ENCODE measurements around the gene ACAP3. TPM values are rescaled to one million over a fixed set of nuclear protein-coding genes. Genes with fewer than 3 reads are reported as not detected.
A peak's percentile ranks its signal among the peaks of the same experiment; 100 is the strongest.

ACAP3 gene
- polyA plus RNA-seq, 2 of the 4 experiments (the other 2 are of a cell fraction) = 6.6 to 24.2 TPM

DNA sequence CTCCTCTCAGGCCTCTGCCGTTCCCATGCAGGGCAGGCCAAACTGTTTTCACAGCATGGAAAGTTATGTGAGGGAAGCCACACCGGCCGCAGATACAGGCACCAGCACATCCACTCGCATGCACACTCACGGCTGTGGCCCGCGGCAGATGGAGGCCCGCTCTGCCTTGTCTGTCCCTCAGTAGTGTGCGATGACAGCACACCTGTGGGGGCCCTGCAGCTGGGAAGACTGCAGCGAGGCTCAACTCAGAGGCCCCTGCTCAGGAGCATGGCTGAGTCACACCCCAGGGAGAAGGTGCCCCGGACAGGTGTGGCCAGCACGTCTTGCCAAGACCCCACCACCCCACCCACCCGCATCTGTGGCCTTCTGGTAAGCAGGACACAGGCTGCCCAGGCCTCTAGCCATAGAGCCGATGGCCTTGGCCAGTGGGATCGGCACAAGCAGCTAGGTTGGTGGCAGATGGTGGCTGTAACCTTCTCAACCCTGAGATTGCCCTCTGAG, 32.7 kb downstream of the ACAP3 start (continued):
- TF ChIP-seq RNF2 (IDR thresholded peaks at IDR 0.05; ENCODE audit: borderline replicate concordance, low read depth) (no peak), RFX5 (IDR thresholded peaks at IDR 0.05) (no peak), CHD4 (IDR thresholded peaks at IDR 0.05; ENCODE audit: borderline replicate concordance) (no peak)
- TF ChIP-seq, protein P1, sequence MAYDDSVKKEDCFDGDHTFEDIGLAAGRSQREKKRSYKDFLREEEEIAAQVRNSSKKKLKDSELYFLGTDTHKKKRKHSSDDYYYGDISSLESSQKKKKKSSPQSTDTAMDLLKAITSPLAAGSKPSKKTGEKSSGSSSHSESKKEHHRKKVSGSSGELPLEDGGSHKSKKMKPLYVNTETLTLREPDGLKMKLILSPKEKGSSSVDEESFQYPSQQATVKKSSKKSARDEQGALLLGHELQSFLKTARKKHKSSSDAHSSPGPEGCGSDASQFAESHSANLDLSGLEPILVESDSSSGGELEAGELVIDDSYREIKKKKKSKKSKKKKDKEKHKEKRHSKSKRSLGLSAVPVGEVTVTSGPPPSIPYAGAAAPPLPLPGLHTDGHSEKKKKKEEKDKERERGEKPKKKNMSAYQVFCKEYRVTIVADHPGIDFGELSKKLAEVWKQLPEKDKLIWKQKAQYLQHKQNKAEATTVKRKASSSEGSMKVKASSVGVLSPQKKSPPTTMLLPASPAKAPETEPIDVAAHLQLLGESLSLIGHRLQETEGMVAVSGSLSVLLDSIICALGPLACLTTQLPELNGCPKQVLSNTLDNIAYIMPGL (CRISPR knock-in tag; IDR thresholded peaks at IDR 0.05; ENCODE audit: borderline replicate concordance) = no peak

DNA sequence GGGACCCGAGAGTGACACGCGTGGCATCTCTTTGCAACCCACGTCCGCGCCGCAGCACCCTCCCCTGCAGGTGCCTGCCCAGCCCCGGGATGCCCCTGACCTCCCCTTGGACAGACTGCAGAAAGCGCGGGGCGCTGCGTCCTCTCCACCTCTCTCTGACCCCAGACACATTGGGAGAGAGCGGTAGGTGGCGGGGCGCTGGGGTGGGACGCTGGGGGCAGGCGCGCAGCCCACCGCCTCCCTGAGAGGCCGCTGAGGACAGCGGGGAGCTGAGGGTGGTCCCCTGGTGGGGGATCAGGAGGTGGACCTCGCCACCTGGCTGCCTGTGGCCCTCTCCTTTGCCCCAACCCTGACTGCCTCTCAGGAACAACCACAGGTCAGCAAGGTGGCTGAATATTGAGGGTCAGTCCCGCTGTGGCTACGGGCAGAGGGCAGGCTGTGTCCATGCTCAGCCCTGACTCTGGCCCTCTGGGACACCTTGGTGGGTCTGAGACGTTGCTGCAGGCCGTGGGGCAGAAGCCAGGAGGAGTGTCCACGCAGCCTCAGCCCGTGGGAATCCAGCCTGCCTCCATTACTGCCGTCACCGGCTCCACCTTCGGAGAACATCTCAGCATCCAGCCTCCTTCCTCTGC, 33.3 kb downstream of the ACAP3 start:
- POLR2A ChIA-PET = no interaction called here
- Histone ChIP-seq H3K4me2 (peak overlapping the region; percentile 88), H3K27ac (peak overlapping the region; percentile 95 to 99), H3K4me3 (peak overlapping the region; percentile 99), H3K9me3 (no peaks in the 10 kb centered on the region), H3K4me1 (peaks cover 17% of the 10 kb centered on the region)
- TF ChIP-seq EHF (CRISPR knock-in tag; IDR thresholded peaks at IDR 0.05) (no peak), RCOR1 (IDR thresholded peaks at IDR 0.05; ENCODE audit: low read depth, low read length) (no peak), KDM1A (IDR thresholded peaks at IDR 0.05; ENCODE audit: low read depth) (no peak), RNF2 (IDR thresholded peaks at IDR 0.05; ENCODE audit: borderline replicate concordance, low read depth) (no peak)
- CTCF ChIA-PET = interaction anchor here (1.0 kb wide), 1 partner anchor 16 kb away, joined by 3 read pairs; no protein-coding TSS in a partner anchor
- WGBS (ENCODE audit: missing lambda C conversion rate) = 55% methylated on average over 15 of the region's 31 CpGs
- FAIRE-seq (no peak), ATAC-seq (peak in 1 of 2 experiments; percentile 61; a peak in 5 of 6 replicates), DNase-seq (ENCODE audit: low read depth in 1 of 2, low spot score in 1 of 2) (no peak)

DNA sequence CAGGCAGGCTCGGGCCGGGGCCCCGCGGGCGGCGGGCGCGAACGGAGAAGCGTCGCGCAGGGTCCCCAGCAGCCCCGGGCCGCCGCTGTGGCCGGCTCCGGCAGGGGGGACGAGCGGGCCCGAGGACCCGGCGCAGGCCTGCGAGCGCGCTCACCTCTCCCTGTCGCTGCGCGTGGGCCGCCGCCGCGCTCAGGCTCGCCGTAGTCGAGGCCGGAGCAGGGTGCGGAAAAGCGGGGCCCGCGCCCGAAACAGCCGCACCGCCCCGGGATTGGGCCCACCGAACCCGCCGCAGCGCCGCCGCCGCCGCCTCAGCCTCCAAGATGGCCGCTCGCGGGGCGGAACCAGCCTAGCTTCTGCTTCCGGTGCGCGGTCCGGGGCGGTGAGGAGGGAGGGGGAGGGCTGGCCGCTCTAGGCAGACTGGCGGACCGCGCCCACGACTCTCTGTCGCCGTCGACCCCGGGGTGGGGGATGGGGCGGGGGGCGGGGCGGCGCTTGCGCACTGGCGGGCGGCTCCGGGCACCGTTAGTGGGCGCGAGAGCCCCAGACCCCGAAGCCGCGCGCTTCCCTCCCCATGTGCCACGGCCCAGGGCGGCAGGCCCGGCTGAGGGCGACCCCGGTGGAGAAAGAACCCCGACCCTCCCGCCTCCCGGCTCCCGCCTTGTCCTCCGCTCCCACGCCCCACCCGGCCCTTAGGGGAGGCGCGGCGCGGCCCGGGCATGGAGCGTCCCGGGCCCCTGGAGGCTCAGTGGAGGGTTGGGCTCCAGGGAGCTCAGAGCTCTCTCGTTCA, 34.0 kb downstream of the ACAP3 start, which contains the start of gene UBE2J2:
TSS of gene UBE2J2 (minus strand) at position 343 of the 787 bp plus-strand sequence. CDS start 5,862 bp downstream, outside the sequence.
- peaks cover 17% of the 10 kb centered on the region for H3K4me1 ChIP-seq
- H3K27ac ChIP-seq = peak within 1 kb of the TSS; percentile 95 to 99
- WGBS (ENCODE audit: missing lambda C conversion rate) = no CpG with 5 or more reads among the region's 105 CpGs
- CTCF ChIA-PET = interaction anchor here (0.6 to 1.0 kb wide), 2 partner anchors 17 to 78 kb away, joined by 3 read pairs; no protein-coding TSS in a partner anchor
- peak within 1 kb of the TSS; percentile 99 for H3K4me3 ChIP-seq
- no peaks in the 10 kb centered on the region for H3K9me3 ChIP-seq
- DNase-seq (ENCODE audit: low read depth in 1 of 2, low spot score in 1 of 2) = peak; percentile 75 to 93
- peak; percentile 94 to 95 for ATAC-seq
- POLR2A ChIA-PET = interaction anchor here (0.6 to 0.7 kb wide), 2 partner anchors 8 to 16 kb away, joined by 3 to 5 read pairs; no protein-coding TSS in a partner anchor
- peak within 1 kb of the TSS; percentile 93 for H3K4me2 ChIP-seq
- no peak for FAIRE-seq
- TF ChIP-seq RFX5 (IDR thresholded peaks at IDR 0.05) (no peak), MYC (IDR thresholded peaks at IDR 0.05; ENCODE audit: borderline replicate concordance, low read length) (no peak), EHMT2 (IDR thresholded peaks at IDR 0.05; ENCODE audit: low read depth) (no peak), KDM1A (IDR thresholded peaks at IDR 0.05; ENCODE audit: low read depth) (no peak), NR3C1 (IDR thresholded peaks at IDR 0.05) (no peak), CHD2 (IDR thresholded peaks at IDR 0.05; ENCODE audit: low read length, partially characterized antibody) (peak; percentile 38), JUN (IDR thresholded peaks at IDR 0.05) (peak; percentile 24 to 82; a peak in 3 of 5 replicates), HOXB5 (CRISPR knock-in tag; IDR thresholded peaks at IDR 0.05) (no peak), CBX2 (IDR thresholded peaks at IDR 0.05; ENCODE audit: borderline replicate concordance, low read depth) (no peak), POLR2A (IDR thresholded peaks at IDR 0.05; ENCODE audit: low read length) (peak; percentile 65), RAD21 (conservative IDR thresholded peaks at IDR 0.05 in 1 of 2, IDR thresholded peaks at IDR 0.05 in 1 of 2) (no peak; a peak in 1 of 5 replicates), ZFP36 (IDR thresholded peaks at IDR 0.05; ENCODE audit: borderline replicate concordance, partially characterized antibody) (no peak), PHF8 (IDR thresholded peaks at IDR 0.05; ENCODE audit: borderline replicate concordance, low read depth) (no peak; the same call in 1 of the 2 replicates), EHF (CRISPR knock-in tag; IDR thresholded peaks at IDR 0.05) (no peak), RNF2 (IDR thresholded peaks at IDR 0.05; ENCODE audit: borderline replicate concordance, low read depth) (no peak), HDAC2 (IDR thresholded peaks at IDR 0.05) (no peak), MAZ (IDR thresholded peaks at IDR 0.05; ENCODE audit: borderline replicate concordance, low read depth, low read length) (no peak), GATA3 (IDR thresholded peaks at IDR 0.05; ENCODE audit: borderline replicate concordance) (no peak), TP53 (CRISPR knock-in tag; IDR thresholded peaks at IDR 0.05) (no peak)
- TF ChIP-seq, protein P2, sequence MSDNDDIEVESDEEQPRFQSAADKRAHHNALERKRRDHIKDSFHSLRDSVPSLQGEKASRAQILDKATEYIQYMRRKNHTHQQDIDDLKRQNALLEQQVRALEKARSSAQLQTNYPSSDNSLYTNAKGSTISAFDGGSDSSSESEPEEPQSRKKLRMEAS (IDR thresholded peaks at IDR 0.05) = peak; percentile 36; the same call in 1 of the 2 replicates
- TF ChIP-seq, protein P3, sequence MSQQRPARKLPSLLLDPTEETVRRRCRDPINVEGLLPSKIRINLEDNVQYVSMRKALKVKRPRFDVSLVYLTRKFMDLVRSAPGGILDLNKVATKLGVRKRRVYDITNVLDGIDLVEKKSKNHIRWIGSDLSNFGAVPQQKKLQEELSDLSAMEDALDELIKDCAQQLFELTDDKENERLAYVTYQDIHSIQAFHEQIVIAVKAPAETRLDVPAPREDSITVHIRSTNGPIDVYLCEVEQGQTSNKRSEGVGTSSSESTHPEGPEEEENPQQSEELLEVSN (IDR thresholded peaks at IDR 0.05; ENCODE audit: borderline replicate concordance, low read depth) = peak; percentile 38; the same call in 1 of the 2 replicates
- TF ChIP-seq, protein P4, sequence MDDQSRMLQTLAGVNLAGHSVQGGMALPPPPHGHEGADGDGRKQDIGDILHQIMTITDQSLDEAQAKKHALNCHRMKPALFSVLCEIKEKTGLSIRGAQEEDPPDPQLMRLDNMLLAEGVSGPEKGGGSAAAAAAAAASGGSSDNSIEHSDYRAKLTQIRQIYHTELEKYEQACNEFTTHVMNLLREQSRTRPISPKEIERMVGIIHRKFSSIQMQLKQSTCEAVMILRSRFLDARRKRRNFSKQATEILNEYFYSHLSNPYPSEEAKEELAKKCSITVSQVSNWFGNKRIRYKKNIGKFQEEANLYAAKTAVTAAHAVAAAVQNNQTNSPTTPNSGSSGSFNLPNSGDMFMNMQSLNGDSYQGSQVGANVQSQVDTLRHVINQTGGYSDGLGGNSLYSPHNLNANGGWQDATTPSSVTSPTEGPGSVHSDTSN (IDR thresholded peaks at IDR 0.05) = no peak
- TF ChIP-seq, protein P5, sequence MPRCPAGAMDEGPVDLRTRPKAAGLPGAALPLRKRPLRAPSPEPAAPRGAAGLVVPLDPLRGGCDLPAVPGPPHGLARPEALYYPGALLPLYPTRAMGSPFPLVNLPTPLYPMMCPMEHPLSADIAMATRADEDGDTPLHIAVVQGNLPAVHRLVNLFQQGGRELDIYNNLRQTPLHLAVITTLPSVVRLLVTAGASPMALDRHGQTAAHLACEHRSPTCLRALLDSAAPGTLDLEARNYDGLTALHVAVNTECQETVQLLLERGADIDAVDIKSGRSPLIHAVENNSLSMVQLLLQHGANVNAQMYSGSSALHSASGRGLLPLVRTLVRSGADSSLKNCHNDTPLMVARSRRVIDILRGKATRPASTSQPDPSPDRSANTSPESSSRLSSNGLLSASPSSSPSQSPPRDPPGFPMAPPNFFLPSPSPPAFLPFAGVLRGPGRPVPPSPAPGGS (IDR thresholded peaks at IDR 0.05) = 0 out of 3 replicates have a peak, but pooled peaks have one; percentile 45
